ENCODE measurements around the gene KLF16. TPM values are rescaled to one million over a fixed set of nuclear protein-coding genes. Genes with fewer than 3 reads are reported as not detected.

KLF16 gene
- 3.4 and 6.4 TPM in 2 replicates for total RNA-seq
- 14.3 and 16.0 TPM in 2 replicates for polyA plus RNA-seq

GRCh38 chr19:1863328-1863637, at the start of gene KLF16:
Gene KLF16 (minus strand): TSS chr19:1863579. CDS start chr19:1863497, 82 bp downstream.
- Histone ChIP-seq H3K27me3 (no peaks in the 10 kb centered on the region), H3K9me3 (ENCODE audit: low read depth) (no peaks in the 10 kb centered on the region), H3K4me1 (ENCODE audit: insufficient read depth) (peaks cover 44% of the 10 kb centered on the region), H4K20me1 (ENCODE audit: insufficient read depth, poor library complexity, severe bottlenecking) (peaks cover 38% of the 10 kb centered on the region), H2AFZ (peak within 1 kb of the TSS; percentile 97), H3K4me3 (peak within 1 kb of the TSS; percentile 94), H3K27ac (peak within 1 kb of the TSS; percentile 90), H3K9me2 (replicated peaks; ENCODE audit: insufficient read depth) (no peaks in the 10 kb centered on the region), H3K4me2 (peak within 1 kb of the TSS; percentile 99), H3K36me3 (replicated peaks; ENCODE audit: insufficient read depth, low read depth) (no peaks in the 10 kb centered on the region), H3K79me2 (peaks cover 45% of the 10 kb centered on the region)
- no peak for DNase-seq (ENCODE audit: low spot score)
- WGBS (ENCODE audit: low lambda C conversion rate, missing lambda C conversion rate): 0% methylated on average over 5 of the region's 63 CpGs
- no peak for TF ChIP-seq EZH2 (IDR thresholded peaks at IDR 0.05; ENCODE audit: borderline replicate concordance)
- no peak for TF ChIP-seq EZH2phosphoT487 (IDR thresholded peaks at IDR 0.05; ENCODE audit: low read depth, severe bottlenecking, unreplicated experiment)
- no peak for TF ChIP-seq CTCF (IDR thresholded peaks at IDR 0.05; ENCODE audit: poor library complexity)

GRCh38 chr19:1912760-1913505, 49.6 kb upstream of the KLF16 start:
- H2AFZ ChIP-seq: no peak overlapping the region

GRCh38 chr19:1911995-1912394, 48.6 kb upstream of the KLF16 start:
- Histone ChIP-seq H2AFZ (no peak overlapping the region), H3K27ac (no peak overlapping the region), H3K4me3 (no peak overlapping the region), H4K20me1 (ENCODE audit: insufficient read depth, poor library complexity, severe bottlenecking) (peaks cover 50% of the 10 kb centered on the region), H3K4me2 (no peak overlapping the region), H3K27me3 (no peaks in the 10 kb centered on the region), H3K79me2 (peaks cover 74% of the 10 kb centered on the region), H3K36me3 (replicated peaks; ENCODE audit: insufficient read depth, low read depth) (no peaks in the 10 kb centered on the region), H3K4me1 (ENCODE audit: insufficient read depth) (peaks cover 6% of the 10 kb centered on the region), H3K9me3 (ENCODE audit: low read depth) (no peaks in the 10 kb centered on the region), H3K9me2 (replicated peaks; ENCODE audit: insufficient read depth) (no peaks in the 10 kb centered on the region)
- 98% methylated on average over 28 of the region's 37 CpGs for WGBS (ENCODE audit: low lambda C conversion rate, missing lambda C conversion rate)
- TF ChIP-seq EZH2 (IDR thresholded peaks at IDR 0.05; ENCODE audit: borderline replicate concordance) (no peak), CTCF (IDR thresholded peaks at IDR 0.05; ENCODE audit: poor library complexity) (no peak), EZH2phosphoT487 (IDR thresholded peaks at IDR 0.05; ENCODE audit: low read depth, severe bottlenecking, unreplicated experiment) (no peak)
- DNase-seq (ENCODE audit: low spot score): no peak

More at GRCh38 chr19:1912760-1913505, 49.6 kb upstream of the KLF16 start:
- DNase-seq (ENCODE audit: low spot score): no peak
- H3K36me3 ChIP-seq (replicated peaks; ENCODE audit: insufficient read depth, low read depth): no peaks in the 10 kb centered on the region
- no peak overlapping the region for H3K4me3 ChIP-seq
- H4K20me1 ChIP-seq (ENCODE audit: insufficient read depth, poor library complexity, severe bottlenecking): peaks cover 45% of the 10 kb centered on the region
- H3K4me2 ChIP-seq: no peak overlapping the region
- TF ChIP-seq CTCF (IDR thresholded peaks at IDR 0.05; ENCODE audit: poor library complexity): no peak
- TF ChIP-seq EZH2phosphoT487 (IDR thresholded peaks at IDR 0.05; ENCODE audit: low read depth, severe bottlenecking, unreplicated experiment): no peak
- no peak for TF ChIP-seq EZH2 (IDR thresholded peaks at IDR 0.05; ENCODE audit: borderline replicate concordance)
- H3K27ac ChIP-seq: no peak overlapping the region
- no peaks in the 10 kb centered on the region for H3K9me3 ChIP-seq (ENCODE audit: low read depth)
- WGBS (ENCODE audit: low lambda C conversion rate, missing lambda C conversion rate): 98% methylated on average over 60 of the region's 77 CpGs
- no peaks in the 10 kb centered on the region for H3K27me3 ChIP-seq
- peaks cover 65% of the 10 kb centered on the region for H3K79me2 ChIP-seq
- H3K4me1 ChIP-seq (ENCODE audit: insufficient read depth): peaks cover 3% of the 10 kb centered on the region
- no peaks in the 10 kb centered on the region for H3K9me2 ChIP-seq (replicated peaks; ENCODE audit: insufficient read depth)

Data from hepatocyte (in vitro differentiated cells).